GM13976 (cell line): ENCODE measurements around the gene FKBP15.

Experiments
- DNase-seq: peaks from one replicate; pipeline ENCODE4 v3.0.0; 2012; ENCODE audit warnings: low spot score
- in situ Hi-C: fragments of 300-500 bp; cut with MboI; formaldehyde crosslinking; loops from one replicate; pipeline ENCODE4 v1.12.0; 2022; ENCODE audit warnings: low sequenced_read_pairs, mixed read lengths, inconsistent platforms; ENCODE audit not compliant: unreplicated experiment
- TF ChIP-seq, protein P1 (sequence below): IDR thresholded peaks from 2 replicates; pipeline ENCODE4 v1.5.1; 2012; ENCODE audit warnings: borderline replicate concordance, mild to moderate bottlenecking; ENCODE audit not compliant: insufficient read depth; ENCODE audit errors: extremely low read depth, missing control alignments, control extremely low read depth

Gene FKBP15

GRCh38 chr9:113185271-113185670 is 35.8 kb downstream of the FKBP15 start:
- in situ Hi-C loops = no loop called here
- TF ChIP-seq, protein P1, sequence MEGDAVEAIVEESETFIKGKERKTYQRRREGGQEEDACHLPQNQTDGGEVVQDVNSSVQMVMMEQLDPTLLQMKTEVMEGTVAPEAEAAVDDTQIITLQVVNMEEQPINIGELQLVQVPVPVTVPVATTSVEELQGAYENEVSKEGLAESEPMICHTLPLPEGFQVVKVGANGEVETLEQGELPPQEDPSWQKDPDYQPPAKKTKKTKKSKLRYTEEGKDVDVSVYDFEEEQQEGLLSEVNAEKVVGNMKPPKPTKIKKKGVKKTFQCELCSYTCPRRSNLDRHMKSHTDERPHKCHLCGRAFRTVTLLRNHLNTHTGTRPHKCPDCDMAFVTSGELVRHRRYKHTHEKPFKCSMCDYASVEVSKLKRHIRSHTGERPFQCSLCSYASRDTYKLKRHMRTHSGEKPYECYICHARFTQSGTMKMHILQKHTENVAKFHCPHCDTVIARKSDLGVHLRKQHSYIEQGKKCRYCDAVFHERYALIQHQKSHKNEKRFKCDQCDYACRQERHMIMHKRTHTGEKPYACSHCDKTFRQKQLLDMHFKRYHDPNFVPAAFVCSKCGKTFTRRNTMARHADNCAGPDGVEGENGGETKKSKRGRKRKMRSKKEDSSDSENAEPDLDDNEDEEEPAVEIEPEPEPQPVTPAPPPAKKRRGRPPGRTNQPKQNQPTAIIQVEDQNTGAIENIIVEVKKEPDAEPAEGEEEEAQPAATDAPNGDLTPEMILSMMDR = no peak
- no peak for DNase-seq

- no peak for DNase-seq
- in situ Hi-C loops = no loop called here
- TF ChIP-seq, protein P1 = no peak
Measured at GRCh38 chr9:113184539-113184938, 36.5 kb downstream of the FKBP15 start.

DNA sequence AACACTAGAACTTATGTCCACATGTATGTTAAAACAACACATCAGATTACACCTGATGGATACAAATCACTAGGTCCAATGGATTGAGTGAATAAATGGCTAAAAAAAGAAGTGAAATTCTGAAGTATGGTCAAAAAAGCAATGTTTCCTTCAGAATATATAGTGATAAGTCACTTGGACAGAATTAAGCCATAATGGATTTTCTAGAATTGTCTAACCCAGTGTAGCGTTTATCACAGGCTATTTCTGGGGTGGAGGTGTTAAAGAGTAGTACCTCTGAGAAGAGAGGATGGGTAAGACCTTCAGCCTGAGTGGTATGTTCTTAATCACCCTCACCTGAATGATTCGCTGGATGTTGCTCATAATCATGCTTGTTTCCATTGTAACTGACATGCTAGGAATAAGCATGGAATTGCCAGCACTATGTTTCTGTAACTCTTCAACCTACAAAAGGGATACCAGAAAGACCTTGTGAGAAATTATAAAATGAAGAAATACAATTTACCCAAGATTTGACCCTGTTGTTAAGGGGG is 37.1 kb downstream of the FKBP15 start:
- in situ Hi-C loops = no loop called here
- DNase-seq = no peak
- TF ChIP-seq, protein P1 = no peak

DNA sequence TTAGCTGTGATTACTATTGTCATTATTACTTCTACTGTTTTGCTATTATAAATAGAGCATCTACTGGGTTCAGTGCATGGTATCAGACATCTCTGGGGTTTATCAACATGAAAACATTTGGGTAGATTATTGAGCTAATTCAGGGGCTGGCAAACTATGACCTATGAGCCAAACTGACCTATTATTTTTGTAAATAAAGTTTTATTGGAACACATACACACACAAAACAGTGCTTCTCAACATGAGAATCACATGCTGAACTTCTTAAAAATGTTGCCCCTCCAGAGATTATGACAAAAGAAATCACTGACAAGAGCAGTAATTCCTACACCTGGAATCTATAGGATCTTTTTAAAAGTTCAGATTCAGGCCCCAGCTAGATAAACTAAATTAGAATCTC is 39.9 kb downstream of the FKBP15 start:
- DNase-seq = no peak
- TF ChIP-seq, protein P1 = no peak
- in situ Hi-C loops = no loop called here

DNA sequence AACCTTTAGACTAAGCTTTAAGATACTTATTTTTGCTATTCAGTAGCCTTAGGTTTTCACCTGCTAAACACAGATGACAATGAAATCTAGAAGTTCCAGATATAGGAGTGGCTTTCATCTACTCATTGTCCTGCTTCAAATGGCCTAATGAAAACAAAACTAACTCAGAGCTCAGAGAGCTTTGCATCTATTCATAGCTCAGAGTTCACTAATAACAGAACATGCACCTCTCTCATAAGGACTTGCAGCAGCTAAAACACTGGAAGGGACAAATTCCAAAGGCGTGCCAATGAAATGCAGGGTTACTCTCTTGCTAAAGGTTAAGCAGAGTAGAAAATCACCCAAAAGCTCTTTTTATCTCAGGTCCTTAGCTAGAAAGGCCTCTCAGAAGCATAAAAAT is 41.2 kb downstream of the FKBP15 start:
- in situ Hi-C loops = no loop called here
- DNase-seq = peak; percentile 25
- TF ChIP-seq, protein P1 = no peak

GRCh38 chr9:113178087-113178486 is 43.0 kb downstream of the FKBP15 start:
- DNase-seq = no peak
- in situ Hi-C loops = no loop called here
- TF ChIP-seq, protein P1 = no peak
